SK-N-SH (cell line): Measurements from ENCODE around the gene CRTAP. TPM values are rescaled to one million over a fixed set of nuclear protein-coding genes. Genes with fewer than 3 reads are reported as not detected.
A peak's percentile ranks its signal among the peaks of the same experiment; 100 is the strongest.

ENCODE experiments used
- CTCF ChIA-PET: fragments of 300-600, 350-600 bp; formaldehyde crosslinking; extraction: SDS; loops from one replicate; lab custom pipeline; 2021; lab: Yijun Ruan, JAX
- POLR2A ChIA-PET: fragments of 350-600 bp; sonication (Branson Sonifier 250); formaldehyde crosslinking; extraction: SDS; loops from one replicate; lab custom pipeline; 2020; ENCODE audit warnings: antibody characterized with exemption, inconsistent platforms; lab: Yijun Ruan, JAX
- DNase-seq: peaks from one replicate; pipeline ENCODE4 v3.0.0; 2012
- H2AFZ ChIP-seq: fragments of 200-600 bp; sonication (generic); 2 replicates; pipeline ENCODE4 v1.8.1; 2016; ENCODE audit warnings: antibody characterized with exemption, mild to moderate bottlenecking, low read depth
- H3F3A ChIP-seq: fragments of 200-600 bp; sonication (generic); replicated peaks from 2 replicates; pipeline ENCODE3; 2016; ENCODE audit warnings: antibody characterized with exemption, mild to moderate bottlenecking; ENCODE audit not compliant: insufficient read depth
- H3K27ac ChIP-seq, 2 experiments: fragments of 200-500 bp in 1 of 2; fragments of 200-600 bp in 1 of 2; sonication (Bioruptor generic) in 1 of 2; sonication (generic), shearing (Covaris generic) in 1 of 2; 2 replicates each; pipeline versions ENCODE4 v1.5.1 to v1.6.1; 2014 to 2016; ENCODE audit warnings: low read depth in 2 of 2, inconsistent platforms in 1 of 2, low read length in 1 of 2, mild to moderate bottlenecking in 1 of 2, mixed read lengths in 1 of 2
- H3K27me3 ChIP-seq: fragments of 200-600 bp; sonication (generic), shearing (Covaris generic); 2 replicates; pipeline ENCODE4 v1.6.1; 2016; ENCODE audit warnings: mixed run types; ENCODE audit not compliant: insufficient read depth
- H3K36me3 ChIP-seq, 2 experiments: fragments of 200-500 bp in 1 of 2; fragments of 200-600 bp in 1 of 2; sonication (Bioruptor generic) in 1 of 2; sonication (generic) in 1 of 2; replicated peaks in 1 of 2; 2 replicates each; pipeline versions ENCODE3 to v1.5.1; 2014 to 2016; ENCODE audit warnings: low read length in 1 of 2, mild to moderate bottlenecking in 1 of 2; ENCODE audit not compliant: insufficient read depth in 2 of 2, control insufficient read depth in 1 of 2
- H3K4me1 ChIP-seq, 2 experiments: fragments of 200-500 bp in 1 of 2; fragments of 200-600 bp in 1 of 2; sonication (Bioruptor generic) in 1 of 2; sonication (generic), shearing (Covaris generic) in 1 of 2; 2 replicates each; pipeline versions ENCODE4 v1.5.1 to v1.6.1; 2014 to 2016; ENCODE audit warnings: low read depth in 1 of 2, low read length in 1 of 2, mixed run types in 1 of 2; ENCODE audit not compliant: insufficient read depth in 2 of 2, control insufficient read depth in 1 of 2
- H3K4me2 ChIP-seq: fragments of 200-600 bp; sonication (generic), shearing (Covaris generic); 2 replicates; pipeline ENCODE4 v1.6.1; 2017; ENCODE audit warnings: mixed run types
- H3K4me3 ChIP-seq, 2 experiments: fragments of 200-500 bp in 1 of 2; fragments of 200-600 bp in 1 of 2; sonication (Bioruptor generic) in 1 of 2; sonication (generic), shearing (Covaris generic) in 1 of 2; 2 replicates each; pipeline versions ENCODE4 v1.5.1 to v1.8.1; 2014 to 2016; ENCODE audit warnings: low read depth in 2 of 2, inconsistent platforms in 1 of 2, low read length in 1 of 2, mild to moderate bottlenecking in 1 of 2, mixed read lengths in 1 of 2, moderate library complexity in 1 of 2
- H3K79me2 ChIP-seq: fragments of 200-600 bp; sonication (generic); 2 replicates; pipeline ENCODE4 v1.8.1; 2017; ENCODE audit warnings: mild to moderate bottlenecking; ENCODE audit not compliant: insufficient read depth
- H3K9ac ChIP-seq: fragments of 200-600 bp; sonication (generic); 2 replicates; pipeline ENCODE4 v1.6.1; 2017; ENCODE audit warnings: mixed run types
- H3K9me2 ChIP-seq: fragments of 200-600 bp; sonication (generic); 2 replicates; pipeline ENCODE4 v1.6.1; 2017; ENCODE audit warnings: mixed run types
- H3K9me3 ChIP-seq: fragments of 200-600 bp; sonication (generic); 2 replicates; pipeline ENCODE4 v1.6.1; 2017; ENCODE audit warnings: mixed run types, mild to moderate bottlenecking, moderate library complexity
- H4K20me1 ChIP-seq: fragments of 200-600 bp; sonication (generic); 2 replicates; pipeline ENCODE4 v1.6.1; 2017; ENCODE audit warnings: mild to moderate bottlenecking, mixed run types; ENCODE audit not compliant: insufficient read depth
- CTCF ChIP-seq: fragments of 200-600 bp; sonication (generic); IDR thresholded peaks from 2 replicates; pipeline ENCODE4 v1.6.1; 2017; ENCODE audit warnings: antibody characterized with exemption, mild to moderate bottlenecking, moderate library complexity
- ELF1 ChIP-seq: IDR thresholded peaks from 2 replicates; pipeline ENCODE4 v1.4.0; 2012
- FOXJ3 ChIP-seq: sonication (generic); formaldehyde crosslinking; IDR thresholded peaks from 2 replicates; pipeline ENCODE4 v1.5.1; 2020; ENCODE audit warnings: mild to moderate bottlenecking, missing genetic modification reagents
- GABPA ChIP-seq: IDR thresholded peaks from 2 replicates; pipeline ENCODE4 v1.4.0; 2012; ENCODE audit warnings: low read depth, mild to moderate bottlenecking
- MAX ChIP-seq: IDR thresholded peaks from 2 replicates; pipeline ENCODE4 v1.4.0; 2012; ENCODE audit warnings: low read depth
- MXI1 ChIP-seq: IDR thresholded peaks from 2 replicates; pipeline ENCODE4 v1.6.1; 2012; ENCODE audit warnings: mild to moderate bottlenecking, low read depth, low read length, improper control_type of control experiment
- PBX3 ChIP-seq: IDR thresholded peaks from 2 replicates; pipeline ENCODE4; 2012
- RAD21 ChIP-seq: IDR thresholded peaks from 2 replicates; pipeline ENCODE4 v1.6.1; 2012; ENCODE audit warnings: mild to moderate bottlenecking, low read length
- RFX5 ChIP-seq: IDR thresholded peaks from 2 replicates; pipeline ENCODE4 v1.6.1; 2012; ENCODE audit warnings: mild to moderate bottlenecking, improper control_type of control experiment, low read length
- RXRA ChIP-seq: IDR thresholded peaks from 2 replicates; pipeline ENCODE4 v1.4.0; 2012; ENCODE audit warnings: low read depth, mild to moderate bottlenecking, borderline replicate concordance
- SMC3 ChIP-seq: IDR thresholded peaks from 2 replicates; pipeline ENCODE4 v1.6.1; 2012; ENCODE audit warnings: low read depth, low read length, improper control_type of control experiment
- TCF12 ChIP-seq: IDR thresholded peaks from 2 replicates; pipeline ENCODE4 v1.4.0; 2012
- TEAD4 ChIP-seq: IDR thresholded peaks from 2 replicates; pipeline ENCODE4 v1.4.0; 2012; ENCODE audit warnings: mild to moderate bottlenecking, borderline replicate concordance; ENCODE audit not compliant: insufficient read depth
- USF1 ChIP-seq: IDR thresholded peaks from 2 replicates; pipeline ENCODE4 v1.4.0; 2012; ENCODE audit warnings: low read depth, borderline replicate concordance
- USF2 ChIP-seq: fragments of 150-350 bp; IDR thresholded peaks from 2 replicates; pipeline ENCODE4 v1.6.1; 2017; ENCODE audit warnings: antibody characterized with exemption, low read length, low read depth, borderline replicate concordance
- YY1 ChIP-seq: IDR thresholded peaks from 2 replicates; pipeline ENCODE4 v1.4.0; 2012; ENCODE audit warnings: low read depth, mild to moderate bottlenecking
- ZBTB33 ChIP-seq: IDR thresholded peaks from 2 replicates; pipeline ENCODE4 v1.4.0; 2012; ENCODE audit warnings: low read depth, borderline replicate concordance
- WGBS: methylation state at CpG from one replicate; pipeline ENCODE4 v1.1.6; 2017; ENCODE audit warnings: low lambda C conversion rate; 5-methylcytosine and 5-hydroxymethylcytosine counted together
- polyA plus RNA-seq, 3 experiments: library from polyadenylated mRNA; depleted of rRNA; stranded (reverse); fragments of >200 nt; gene quantifications; 2 replicates each; pipeline ENCODE4 v1.2.3, GENCODE V29; 2012

CRTAP gene
- polyA plus RNA-seq, 1 of the 3 experiments (the other 2 are of a cell fraction): 198 TPM

- Histone ChIP-seq H3K27ac (no peak overlapping the region), H3K79me2 (peaks cover 35% of the 10 kb centered on the region), H3K4me1 (peaks cover 7 to 9% of the 10 kb centered on the region in 2 experiments; a peak in 3 of 4 replicates), H3K9ac (no peak overlapping the region), H3K9me3 (no peaks in the 10 kb centered on the region), H3K9me2 (no peaks in the 10 kb centered on the region), H3K36me3 (peaks cover 0 to 6% of the 10 kb centered on the region in 2 experiments), H4K20me1 (0 out of 2 replicates have a peak, but pooled peaks cover 6% of the 10 kb centered on the region), H3F3A (peaks cover 21% of the 10 kb centered on the region), H3K4me2 (no peak overlapping the region), H3K4me3 (no peak overlapping the region), H3K27me3 (no peaks in the 10 kb centered on the region), H2AFZ (no peak overlapping the region)
- DNase-seq: no peak
- ChIA-PET POLR2A (interaction anchor here (0.6 kb wide), 1 partner anchor 1957 kb away, joined by 3 read pairs; no protein-coding TSS in a partner anchor), CTCF (interaction anchor here (0.6 to 2.2 kb wide), 3 partner anchors 16 to 24 kb away, joined by 3 to 8 read pairs (median 4); no protein-coding TSS in a partner anchor)
- 99% methylated on average over 8 of the region's 8 CpGs for WGBS
- TF ChIP-seq TCF12: no peak
Measured at GRCh38 chr3:33111581-33111980, 2.2 kb upstream of the CRTAP start.

- Histone ChIP-seq H3K9me2 (no peaks in the 10 kb centered on the region), H3K9ac (peak overlapping the region; percentile 90; the same call in 1 of the 2 replicates), H3K27me3 (no peaks in the 10 kb centered on the region), H3K79me2 (peaks cover 65% of the 10 kb centered on the region), H3K36me3 (peaks cover 0 to 17% of the 10 kb centered on the region in 2 experiments), H3K4me1 (peaks cover 7 to 14% of the 10 kb centered on the region in 2 experiments; a peak in 3 of 4 replicates), H2AFZ (peak overlapping the region; percentile 100), H3F3A (peaks cover 21% of the 10 kb centered on the region), H3K4me3 (peak overlapping the region; percentile 73 to 78), H3K27ac (peak overlapping the region in 1 of 2 experiments; percentile 89; a peak in 2 of 4 replicates), H3K4me2 (peak overlapping the region; percentile 98), H3K9me3 (no peaks in the 10 kb centered on the region), H4K20me1 (peaks cover 25% of the 10 kb centered on the region)
- TF ChIP-seq MAX (no peak), USF1 (no peak), ELF1 (no peak), GABPA (no peak), FOXJ3 (no peak), TEAD4 (no peak), YY1 (no peak), RAD21 (no peak), CTCF (no peak), ZBTB33 (no peak), PBX3 (no peak), RFX5 (no peak), MXI1 (no peak), USF2 (no peak), RXRA (no peak), SMC3 (no peak)
- ChIA-PET CTCF (interaction anchor here (0.6 to 6.0 kb wide), 4 partner anchors 16 to 258 kb away, joined by 3 to 27 read pairs (median 3); no protein-coding TSS in a partner anchor), POLR2A (interaction anchor here (0.9 to 1.5 kb wide), 3 partner anchors 9 to 19 kb away, joined by 3 to 7 read pairs (median 3); no protein-coding TSS in a partner anchor)
- WGBS: 51% methylated on average over 14 of the region's 14 CpGs
- no peak for DNase-seq
Measured at GRCh38 chr3:33114622-33115023, 809 bp downstream of the CRTAP start.
